NCI-H146 treated with DMSO at 0.1 percent for 48 hours (cell line): ENCODE results near the gene ANKRD11.
"Not testable (repeated sequence)": the region's sequence is repeated elsewhere in the genome, so short reads cannot be mapped to it uniquely, and the experiment has no call there.

Experiments
- DNase-seq: peaks from one replicate; lab custom pipeline; 2025; ENCODE audit not compliant: unreplicated experiment; lab: John Stamatoyannopoulos, UW

The ANKRD11 gene

DNA sequence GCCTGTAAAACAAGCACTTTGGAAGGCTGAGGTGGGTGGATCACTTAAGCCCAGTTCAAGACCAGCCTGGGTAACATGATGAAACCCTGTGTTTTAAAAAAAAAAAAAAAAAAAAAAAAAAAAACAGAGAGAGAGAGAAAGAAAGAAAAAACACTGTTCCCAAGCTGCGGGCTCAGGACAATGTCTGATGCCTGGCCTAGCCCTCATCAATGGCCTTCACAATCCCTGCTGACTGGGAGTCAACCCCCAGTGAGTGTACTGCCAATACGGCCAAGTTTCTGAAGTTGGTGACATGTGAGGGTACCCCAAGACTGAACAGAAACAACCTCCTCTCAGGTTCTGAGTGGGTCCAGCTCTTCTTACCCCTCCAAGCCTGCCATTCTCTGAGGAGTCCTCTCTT lies 156.3 kb downstream of the ANKRD11 start:
- DNase-seq = no peak

DNA sequence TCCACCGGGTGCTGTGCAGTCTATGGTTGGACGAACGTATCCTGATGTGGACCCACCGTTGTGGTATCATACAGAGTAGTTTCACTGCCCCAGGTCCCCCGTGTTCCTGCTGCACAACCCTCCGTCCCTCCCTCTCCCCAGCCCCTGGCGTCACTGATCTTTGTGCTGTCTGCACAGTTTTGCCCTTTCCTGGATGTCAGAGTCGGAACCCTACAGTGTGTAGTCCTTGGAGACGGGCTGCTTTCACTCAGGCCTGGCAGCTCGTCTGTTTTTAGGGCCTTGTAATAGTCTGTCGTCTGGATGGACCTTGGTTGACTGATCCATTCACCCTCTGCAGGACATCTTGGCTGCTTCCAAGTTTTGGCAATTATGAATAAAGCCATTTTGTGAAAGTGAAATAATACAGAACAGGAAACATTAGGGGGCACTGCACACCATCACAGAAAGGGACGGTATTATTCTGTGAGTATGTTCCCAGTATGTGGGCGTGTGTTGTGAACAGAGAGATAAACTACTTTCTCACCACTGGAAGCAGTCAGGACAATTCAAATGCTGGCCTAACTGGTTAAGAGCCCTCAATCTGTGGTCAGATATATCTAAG lies 156.9 kb downstream of the ANKRD11 start:
- not testable (repeated sequence) for DNase-seq

DNA sequence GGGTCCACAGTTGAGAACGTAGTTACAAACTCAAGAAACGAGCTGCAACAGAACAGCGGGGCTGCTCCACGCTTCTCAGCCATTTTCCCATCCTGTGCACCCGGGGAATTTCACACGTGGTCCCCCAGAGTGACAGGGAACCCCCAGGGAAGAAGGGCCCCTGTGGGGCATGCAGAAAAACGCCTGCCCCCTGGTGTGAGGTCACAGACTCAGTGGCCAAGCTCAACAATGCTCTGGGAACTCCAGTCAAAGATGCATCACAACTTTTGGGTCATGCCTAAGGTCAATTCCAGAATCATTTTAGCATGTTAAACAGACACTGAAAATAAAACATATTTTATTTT lies 157.5 kb downstream of the ANKRD11 start:
- no peak for DNase-seq

DNA sequence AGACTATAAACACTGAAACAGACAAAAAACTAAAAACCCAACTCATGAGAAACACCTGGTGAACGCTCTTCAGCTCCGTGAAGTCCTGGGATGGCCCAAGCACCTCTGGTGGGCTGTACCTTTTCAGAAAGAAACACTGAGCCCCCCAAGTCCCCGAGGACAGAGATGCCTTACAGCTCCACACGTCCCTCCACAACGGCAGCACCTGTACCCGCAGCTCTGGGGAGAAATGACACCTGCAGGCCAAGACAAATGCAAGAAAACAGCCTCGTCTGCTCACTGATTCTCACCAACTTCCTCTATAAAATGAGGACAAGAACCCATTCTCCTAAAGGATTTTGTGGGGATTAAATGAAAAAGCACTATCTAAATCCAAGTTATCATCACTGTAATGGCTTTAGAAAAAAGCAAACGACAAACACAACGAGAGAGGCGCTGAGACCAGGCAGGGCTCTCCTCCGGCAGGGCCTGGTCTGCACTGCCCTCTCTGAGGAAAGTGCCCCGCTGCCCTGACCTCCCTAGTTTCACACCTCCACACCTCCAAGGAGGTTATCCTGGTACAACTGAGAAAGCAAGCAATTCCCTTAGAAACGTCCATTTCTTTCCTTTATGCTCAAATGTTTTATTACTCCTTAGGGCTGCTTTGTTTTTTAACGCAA lies 158.0 kb downstream of the ANKRD11 start:
- no peak for DNase-seq

DNA sequence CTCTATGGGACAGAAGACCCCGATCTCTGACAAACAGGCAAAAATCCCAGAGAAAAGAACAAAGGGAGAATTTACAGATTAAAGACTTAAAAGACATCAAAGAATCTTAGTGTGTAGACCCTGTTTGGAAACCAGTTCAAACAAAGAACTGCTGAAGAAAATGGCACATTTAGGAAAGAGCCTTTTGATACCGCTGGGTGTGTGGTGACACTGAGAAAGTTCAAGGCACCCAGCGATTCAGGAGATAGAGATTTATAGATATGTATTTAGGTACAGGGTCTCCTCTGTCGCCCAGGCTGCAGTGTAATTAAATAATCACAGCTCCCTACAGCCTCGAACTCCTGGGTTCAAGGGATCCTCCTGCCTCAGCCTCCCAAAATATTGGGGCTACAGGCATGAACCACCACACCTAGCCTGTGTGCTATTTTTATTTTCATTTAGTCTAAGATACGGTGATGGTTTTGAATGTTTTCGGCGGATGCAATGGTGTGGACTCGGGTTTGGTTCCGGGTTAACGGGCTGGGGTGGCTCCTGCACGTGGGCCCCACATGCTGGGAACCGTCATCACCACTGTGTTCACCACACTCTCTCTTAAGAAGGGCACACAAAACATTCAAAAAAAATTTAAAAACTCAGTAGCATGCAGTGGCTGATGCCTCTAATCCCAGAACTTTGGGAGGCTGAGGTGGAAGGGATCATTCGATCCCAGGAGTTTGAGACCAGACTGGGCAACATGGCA lies 158.8 kb downstream of the ANKRD11 start:
- DNase-seq = no peak

DNA sequence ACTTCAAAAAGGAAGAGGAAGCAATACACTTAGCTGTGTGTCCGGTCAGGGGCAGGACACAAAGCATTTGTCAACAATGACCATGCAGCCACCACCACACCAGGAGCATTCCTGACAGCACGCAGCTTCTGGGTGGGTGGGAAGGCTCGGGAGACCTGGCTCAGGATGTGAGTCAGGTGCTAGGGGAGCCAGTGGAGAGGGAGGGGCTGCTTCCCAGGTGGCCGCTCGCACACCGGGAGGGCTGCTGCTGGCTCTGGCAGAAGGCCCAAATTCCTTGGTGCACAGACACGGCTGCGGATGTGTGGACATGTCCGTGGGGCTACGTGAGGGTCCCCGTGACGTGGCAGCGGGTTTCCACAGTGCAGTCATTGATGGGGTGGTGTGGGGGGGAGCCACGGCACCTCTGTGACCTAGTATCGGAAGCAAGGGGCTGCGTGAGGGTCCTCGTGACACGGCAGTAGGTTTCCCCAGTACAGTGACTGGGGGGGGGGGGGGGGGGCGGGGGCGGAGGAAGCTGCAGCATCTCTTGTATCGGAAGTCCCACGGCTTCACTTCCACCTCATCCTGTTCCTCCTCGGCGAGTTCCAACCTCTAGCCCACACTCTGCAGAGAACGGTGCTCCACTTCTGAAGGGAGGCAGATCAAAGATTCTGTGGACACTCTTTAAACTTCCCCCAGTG lies 160.0 kb downstream of the ANKRD11 start:
- peak; percentile 14 for DNase-seq

DNA sequence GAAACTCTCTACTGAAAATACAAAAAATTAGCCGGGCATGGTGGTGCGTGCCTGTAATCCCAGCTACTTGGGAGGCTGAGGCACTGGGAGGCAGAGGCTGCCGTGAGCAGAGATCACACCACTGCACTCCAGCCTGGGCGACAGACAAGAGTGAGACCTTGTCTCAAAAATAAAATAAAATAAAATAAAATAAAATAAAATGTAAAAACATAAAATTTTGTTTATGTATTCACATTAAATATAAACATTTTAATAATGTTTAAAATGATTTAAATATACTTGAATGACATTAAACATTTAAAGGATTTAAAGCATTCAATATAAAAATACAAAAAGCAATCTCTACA lies 160.6 kb downstream of the ANKRD11 start:
- DNase-seq = not testable (repeated sequence)

DNA sequence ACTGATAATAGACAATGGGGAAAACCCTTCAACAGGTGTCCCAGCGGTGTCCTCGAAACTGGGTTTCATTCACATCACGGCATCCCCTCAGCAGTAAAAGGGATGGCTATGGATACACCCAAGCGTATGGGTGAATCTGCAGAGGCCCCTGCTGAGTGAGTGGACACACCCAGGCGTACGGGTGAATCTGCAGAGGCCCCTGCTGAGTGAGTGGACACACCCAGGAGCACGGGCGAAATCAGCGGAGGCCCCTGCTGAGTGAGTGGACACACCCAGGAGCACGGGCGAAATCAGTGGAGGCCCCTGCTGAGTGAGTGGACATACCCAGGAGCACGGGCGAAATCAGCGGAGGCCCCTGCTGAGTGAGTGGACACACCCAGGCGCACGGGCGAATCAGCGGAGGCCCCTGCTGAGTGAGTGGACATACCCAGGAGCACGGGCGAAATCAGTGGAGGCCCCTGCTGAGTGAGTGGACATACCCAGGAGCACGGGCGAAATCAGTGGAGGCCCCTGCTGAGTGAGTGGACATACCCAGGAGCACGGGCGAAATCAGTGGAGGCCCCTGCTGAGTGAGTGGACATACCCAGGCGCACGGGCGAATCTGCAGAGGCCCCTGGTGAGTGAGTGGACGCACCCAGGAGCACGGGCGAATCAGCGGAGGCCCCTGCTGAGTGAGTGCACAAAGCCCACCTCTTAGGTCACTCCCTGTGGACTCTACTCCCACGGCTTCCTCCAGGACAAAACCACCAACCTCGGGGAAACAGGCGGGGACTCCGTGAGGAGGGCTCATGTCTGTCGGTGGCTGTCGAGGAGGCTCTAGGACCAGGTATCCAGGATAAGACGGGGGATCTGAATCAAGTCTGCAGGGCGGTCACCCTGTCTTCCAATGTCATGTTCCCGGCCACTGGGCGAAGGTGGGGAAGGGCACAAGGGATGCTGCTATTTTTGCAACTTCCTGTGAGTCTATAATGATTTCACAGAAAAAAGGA lies 161.7 kb downstream of the ANKRD11 start:
- DNase-seq = not testable (repeated sequence)

DNA sequence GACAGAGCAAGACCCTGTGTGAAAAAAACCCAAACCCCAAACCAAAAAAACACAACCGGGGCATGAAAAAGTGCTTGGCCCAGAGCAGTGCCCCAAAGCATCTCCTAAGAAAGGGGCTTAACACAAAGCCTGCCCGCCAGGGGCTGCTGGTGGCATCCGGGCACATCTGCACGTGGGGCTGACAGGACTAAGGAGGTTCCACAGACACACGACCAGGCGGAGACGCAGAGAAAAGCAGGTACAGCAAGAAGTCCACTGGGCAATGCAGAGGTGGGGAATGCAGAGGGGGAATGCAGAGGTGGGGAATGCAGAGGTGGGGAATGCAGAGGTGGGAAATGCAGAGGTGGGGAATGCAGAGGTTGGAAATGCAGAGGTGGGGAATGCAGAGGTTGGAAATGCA lies 163.6 kb downstream of the ANKRD11 start:
- DNase-seq = no peak

DNA sequence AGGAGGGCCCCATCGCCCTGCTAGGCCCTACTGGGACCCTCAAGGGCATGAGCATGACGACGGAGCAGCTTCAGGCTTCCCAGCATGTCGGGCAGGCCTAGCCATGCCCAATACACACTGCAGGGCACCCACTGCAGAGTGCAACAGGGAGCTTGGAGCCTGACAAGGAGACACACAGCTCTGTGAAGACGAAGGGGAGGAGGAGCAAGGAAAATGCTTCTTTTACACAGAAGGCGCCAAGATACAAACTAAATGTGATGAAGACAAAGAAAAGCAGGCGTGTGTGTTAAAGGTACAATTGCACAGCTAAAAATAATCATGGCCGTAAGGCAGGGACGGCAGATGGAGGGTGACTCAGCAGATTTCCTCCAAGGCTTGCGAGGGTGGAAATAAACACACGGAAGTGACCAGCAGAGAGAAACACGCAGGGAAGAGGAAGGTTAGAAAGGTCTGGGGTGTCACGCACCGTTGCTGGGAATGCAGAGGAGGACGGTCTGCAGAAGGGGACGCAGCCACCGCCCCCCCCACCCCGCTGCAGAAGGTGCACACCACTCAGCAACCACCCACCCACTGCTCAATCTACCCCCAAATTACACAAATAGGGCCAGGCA lies 164.4 kb downstream of the ANKRD11 start:
- no peak for DNase-seq

DNA sequence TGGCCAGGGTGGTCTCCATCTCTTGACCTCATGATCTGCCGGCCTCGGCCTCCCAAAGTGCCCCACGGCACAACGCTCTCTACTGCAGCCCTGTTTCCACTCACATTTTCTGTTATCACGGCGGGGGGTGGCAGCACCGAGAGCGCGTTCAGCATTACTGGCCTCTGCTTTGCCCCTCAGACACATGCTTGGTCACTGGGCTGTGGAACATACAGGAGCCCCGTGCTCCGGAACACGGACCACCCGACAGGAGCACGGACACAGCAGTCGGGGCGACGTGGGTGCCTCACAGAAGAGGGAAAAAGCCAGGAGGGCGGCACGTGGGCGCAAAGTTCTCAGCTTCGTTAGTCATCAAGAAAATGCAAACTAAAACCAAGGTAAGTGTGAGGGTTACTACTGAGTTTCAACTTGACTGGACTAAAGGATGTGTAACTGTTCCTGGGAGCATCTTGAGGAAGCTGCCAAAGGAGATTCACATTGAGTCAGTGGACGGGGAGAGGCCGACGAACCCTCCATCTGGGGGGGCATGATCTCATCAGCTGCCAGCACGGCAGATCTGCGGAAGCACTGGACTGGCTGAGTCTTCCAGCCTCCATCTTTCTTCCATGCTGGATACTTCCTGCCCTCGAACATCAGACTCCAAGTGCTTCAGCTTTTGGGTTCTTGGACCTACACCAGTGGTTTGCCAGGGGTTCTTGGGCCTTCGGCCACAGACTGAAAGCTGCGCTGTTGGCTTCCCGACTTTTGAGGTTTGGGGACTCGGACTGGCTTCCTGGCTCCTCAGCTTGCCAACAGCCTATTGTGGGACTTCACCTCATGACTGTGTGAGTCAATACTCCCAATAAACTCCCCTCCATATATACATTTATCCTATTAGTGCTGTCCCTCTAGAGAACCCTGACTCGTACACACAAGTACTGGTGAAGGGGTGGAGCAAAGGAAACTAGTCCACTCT lies 166.0 kb downstream of the ANKRD11 start:
- no peak for DNase-seq

DNA sequence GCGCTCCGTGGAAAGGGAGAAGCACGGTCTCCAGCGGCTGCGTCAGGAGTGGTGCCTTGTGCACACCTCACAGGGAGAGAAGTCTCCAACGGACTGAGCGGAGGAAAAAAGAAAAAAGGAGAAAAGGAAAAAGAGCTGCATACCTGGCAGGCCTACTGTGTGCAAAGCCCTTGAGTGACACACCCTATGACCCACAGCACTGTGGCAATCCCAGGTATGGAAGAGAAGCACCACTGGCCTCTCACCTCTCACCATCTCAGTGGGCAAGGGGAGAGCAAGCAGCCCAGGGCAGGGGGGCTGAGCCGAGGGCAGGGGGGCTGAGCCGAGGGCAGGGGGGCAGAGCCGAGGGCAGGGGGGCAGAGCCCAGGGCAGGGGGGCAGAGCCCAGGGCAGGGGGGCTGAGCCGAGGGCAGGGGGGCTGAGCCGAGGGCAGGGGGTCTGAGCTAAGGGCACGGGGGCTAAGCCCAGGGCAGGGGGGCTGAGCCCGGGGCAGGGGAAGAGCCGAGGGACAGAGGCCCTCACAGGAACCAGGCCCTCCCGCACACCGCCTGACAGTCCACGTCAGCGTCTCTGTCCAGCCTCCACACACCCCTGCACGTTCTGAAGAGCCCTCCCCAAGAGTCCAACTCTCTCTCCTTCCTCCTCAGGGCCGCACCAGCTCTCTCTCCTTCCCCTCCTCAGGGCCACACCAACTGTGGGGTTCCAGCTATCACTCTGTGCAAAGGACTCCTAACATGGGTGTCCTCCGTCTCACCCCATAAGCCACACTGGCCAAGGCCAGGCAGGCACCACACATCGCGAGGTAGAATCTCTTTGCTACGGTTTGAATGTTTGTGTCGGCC lies 167.0 kb downstream of the ANKRD11 start:
- no peak for DNase-seq

DNA sequence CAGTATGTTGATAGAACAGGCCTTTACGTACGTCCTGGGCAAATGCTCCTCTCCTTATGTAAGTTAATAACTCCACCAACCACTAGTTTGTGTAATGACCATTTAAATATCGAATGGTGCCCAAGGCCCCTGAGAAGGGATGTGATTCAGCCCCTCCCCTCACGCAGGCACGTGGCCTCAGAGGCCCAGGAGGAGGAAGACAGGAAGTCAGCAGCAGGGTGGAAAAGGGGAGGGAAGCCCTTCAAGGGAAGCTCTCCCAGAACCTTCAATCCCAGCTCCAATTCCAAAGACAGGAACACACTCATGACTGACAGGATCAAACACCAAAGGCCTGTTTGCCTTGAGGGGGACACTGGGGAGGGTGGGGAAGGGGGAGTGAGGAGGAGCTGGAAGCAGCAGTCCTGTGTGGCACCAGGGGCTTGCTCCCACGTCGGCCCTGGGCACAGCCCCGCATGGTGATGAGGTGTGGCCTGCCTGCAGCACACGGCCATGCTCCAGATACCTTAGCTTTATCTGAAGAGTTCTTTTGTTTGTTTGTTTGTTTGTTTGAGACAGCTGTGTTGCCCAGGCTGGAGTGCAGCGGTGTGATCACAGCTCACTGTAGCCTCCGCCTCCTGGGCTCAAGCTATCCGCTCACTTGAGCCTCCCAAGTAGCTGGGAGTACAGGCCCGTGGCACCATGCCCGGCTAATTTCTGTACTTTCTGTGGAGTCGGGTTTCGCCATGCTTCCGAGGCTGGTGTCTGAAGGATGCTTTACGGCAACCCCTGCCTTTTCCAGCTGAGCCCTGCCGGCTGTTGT lies 167.8 kb downstream of the ANKRD11 start:
- DNase-seq = no peak

DNA sequence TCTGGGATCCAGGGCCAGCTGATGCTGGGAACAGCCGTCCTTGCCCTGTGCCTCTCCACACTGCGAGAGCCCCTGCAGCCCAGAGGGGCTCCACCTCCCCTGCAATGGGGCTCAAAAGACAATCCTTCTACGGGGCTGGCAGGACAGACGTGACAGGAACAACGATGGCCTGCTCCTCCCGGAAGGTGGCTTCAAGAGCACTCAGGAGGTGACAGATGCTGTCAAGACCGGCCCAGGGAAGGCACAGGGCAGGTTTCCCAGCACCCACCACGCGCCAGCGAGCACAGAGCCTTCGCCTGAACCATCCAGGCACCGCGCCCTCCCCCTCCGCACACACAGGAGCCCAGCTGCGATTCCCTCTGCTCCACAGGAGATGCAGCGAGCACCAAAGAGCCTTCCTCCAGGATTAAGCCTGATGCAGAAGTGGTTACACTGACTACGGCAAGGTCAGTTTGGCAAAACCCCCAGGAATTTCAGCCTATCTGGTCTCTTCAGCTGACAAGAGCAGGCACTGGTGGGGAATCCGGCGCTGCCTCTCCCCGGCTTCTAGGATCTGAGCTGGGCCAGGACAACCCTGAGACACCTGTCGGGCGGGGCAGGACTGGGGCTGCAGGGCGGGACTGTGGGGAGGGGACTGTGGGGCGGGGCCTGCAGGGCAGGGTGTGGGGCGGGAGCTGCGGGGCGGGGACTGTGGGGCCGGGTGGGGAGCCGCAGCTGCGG lies 169.4 kb downstream of the ANKRD11 start:
- DNase-seq = peak; percentile 7

DNA sequence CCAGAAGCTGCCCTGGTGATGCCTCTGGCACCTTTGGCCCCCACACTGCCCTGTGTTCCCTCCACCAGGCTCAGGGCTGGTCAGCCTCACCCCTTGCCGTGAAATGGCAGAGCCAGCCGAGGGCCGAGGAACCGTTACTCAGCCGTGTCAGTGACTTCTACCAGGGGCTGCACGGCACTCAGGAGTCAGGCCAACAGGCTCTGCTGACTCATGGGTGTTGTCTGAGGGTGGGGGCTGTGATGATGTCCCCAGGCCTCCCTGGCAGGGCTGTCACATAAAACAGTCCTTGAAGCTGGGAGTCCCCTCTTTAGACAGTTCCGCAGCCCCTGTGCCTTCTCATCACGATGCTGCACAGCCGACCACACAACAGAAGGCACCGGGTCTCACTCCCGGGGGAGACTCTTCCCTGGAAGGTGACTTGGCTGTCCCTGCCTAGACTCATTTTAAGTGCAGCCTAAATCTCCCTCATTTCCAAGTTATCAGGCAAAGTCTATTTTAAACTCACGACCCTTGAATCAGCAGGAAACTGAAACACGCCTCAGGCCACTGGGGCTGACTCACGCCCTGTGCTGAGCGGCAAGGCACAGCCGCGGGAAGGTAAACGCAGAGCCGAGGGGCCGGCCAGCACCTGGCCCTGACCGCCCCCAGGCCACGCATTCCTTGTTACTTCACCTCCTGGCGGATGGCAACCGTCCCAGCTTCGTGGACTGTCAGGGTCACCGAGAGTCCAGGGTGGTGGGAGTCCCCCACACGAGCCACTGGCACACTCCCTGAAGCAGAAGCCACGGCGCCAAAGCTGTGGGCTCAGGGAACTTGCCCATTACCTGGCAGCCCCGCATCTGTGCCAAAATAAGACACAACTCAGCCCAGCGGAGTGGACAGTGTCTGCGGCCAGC lies 170.2 kb downstream of the ANKRD11 start:
- no peak for DNase-seq

DNA sequence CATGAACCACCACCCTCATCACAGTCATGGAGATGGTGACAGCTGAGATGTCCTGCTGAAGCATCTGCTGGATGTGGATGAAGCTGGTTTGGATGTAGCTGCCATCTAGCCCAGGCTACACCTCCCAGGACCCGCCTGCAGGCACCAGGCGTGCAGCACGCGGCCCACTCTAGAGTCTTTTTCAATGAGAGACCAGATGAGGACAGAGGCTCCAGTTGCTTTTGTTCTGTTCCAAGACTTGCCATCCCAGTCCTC lies 170.8 kb downstream of the ANKRD11 start:
- no peak for DNase-seq
